ENCODE results near the gene ZFYVE16.

DNA sequence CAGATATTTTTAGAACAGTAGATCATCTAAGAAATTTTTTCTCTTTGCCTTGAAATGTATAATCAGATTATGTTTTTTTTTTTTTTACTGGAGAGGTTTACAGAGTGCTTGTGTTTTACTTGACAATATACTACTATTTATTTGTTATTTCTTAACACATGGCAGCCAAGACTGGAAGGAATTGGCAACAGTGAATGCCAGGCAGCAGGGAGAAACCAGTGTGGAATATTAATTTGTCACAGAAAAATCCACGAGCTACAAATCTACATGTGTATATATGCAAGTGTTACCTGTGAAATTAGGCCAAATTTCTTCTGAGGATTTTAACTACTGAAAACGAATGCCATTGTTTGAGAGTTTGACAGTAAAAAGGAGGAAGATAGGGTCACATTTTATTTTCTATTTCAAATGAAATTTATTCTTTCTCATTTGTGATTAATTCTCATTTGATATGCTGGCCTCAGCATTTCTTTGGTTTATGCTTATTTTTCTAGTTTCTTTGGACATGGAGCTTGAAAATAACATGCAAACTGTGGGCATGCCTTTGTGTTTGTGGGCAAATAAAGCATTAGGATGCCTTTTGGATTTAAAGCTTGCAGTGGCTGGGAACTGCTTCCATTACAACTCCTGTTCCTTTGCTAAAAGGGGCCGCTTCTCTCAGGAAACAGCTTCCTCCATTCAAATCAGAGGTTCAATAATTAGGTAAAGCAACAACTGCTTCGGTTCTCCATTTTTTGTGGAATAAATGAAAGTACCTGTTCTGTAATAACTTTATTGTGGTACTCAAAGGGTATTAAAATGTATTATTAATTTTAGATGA is 39.0 kb upstream of the ZFYVE16 start:
- no peak for TF ChIP-seq CBX5 (CRISPR knock-in tag; IDR thresholded peaks at IDR 0.05; ENCODE audit: borderline replicate concordance)
- TF ChIP-seq, protein P1, sequence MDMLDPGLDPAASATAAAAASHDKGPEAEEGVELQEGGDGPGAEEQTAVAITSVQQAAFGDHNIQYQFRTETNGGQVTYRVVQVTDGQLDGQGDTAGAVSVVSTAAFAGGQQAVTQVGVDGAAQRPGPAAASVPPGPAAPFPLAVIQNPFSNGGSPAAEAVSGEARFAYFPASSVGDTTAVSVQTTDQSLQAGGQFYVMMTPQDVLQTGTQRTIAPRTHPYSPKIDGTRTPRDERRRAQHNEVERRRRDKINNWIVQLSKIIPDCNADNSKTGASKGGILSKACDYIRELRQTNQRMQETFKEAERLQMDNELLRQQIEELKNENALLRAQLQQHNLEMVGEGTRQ (IDR thresholded peaks at IDR 0.05; ENCODE audit: low read depth, low read length), result no peak
- TF ChIP-seq, protein P1 (CRISPR knock-in tag; IDR thresholded peaks at IDR 0.05; ENCODE audit: borderline replicate concordance), result no peak
- TF ChIP-seq, protein P2, sequence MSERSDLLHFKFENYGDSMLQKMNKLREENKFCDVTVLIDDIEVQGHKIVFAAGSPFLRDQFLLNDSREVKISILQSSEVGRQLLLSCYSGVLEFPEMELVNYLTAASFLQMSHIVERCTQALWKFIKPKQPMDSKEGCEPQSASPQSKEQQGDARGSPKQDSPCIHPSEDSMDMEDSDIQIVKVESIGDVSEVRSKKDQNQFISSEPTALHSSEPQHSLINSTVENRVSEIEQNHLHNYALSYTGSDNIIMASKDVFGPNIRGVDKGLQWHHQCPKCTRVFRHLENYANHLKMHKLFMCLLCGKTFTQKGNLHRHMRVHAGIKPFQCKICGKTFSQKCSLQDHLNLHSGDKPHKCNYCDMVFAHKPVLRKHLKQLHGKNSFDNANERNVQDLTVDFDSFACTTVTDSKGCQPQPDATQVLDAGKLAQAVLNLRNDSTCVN (CRISPR knock-in tag; IDR thresholded peaks at IDR 0.05; ENCODE audit: borderline replicate concordance), result no peak
- no peak for TF ChIP-seq PCBP2 (optimal IDR thresholded peaks at IDR 0.05; ENCODE audit: low read depth, low read length, poor library complexity, severe bottlenecking)
- no peak for TF ChIP-seq SMC3 (IDR thresholded peaks at IDR 0.05; ENCODE audit: low read length)
- TF ChIP-seq ZBTB3 (CRISPR knock-in tag; IDR thresholded peaks at IDR 0.05; ENCODE audit: borderline replicate concordance, low read depth), result no peak
- TF ChIP-seq, protein P3, sequence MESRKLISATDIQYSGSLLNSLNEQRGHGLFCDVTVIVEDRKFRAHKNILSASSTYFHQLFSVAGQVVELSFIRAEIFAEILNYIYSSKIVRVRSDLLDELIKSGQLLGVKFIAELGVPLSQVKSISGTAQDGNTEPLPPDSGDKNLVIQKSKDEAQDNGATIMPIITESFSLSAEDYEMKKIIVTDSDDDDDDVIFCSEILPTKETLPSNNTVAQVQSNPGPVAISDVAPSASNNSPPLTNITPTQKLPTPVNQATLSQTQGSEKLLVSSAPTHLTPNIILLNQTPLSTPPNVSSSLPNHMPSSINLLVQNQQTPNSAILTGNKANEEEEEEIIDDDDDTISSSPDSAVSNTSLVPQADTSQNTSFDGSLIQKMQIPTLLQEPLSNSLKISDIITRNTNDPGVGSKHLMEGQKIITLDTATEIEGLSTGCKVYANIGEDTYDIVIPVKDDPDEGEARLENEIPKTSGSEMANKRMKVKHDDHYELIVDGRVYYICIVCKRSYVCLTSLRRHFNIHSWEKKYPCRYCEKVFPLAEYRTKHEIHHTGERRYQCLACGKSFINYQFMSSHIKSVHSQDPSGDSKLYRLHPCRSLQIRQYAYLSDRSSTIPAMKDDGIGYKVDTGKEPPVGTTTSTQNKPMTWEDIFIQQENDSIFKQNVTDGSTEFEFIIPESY (CRISPR knock-in tag; IDR thresholded peaks at IDR 0.05), result no peak
- no peak for TF ChIP-seq POLR2A (IDR thresholded peaks at IDR 0.05; ENCODE audit: insufficient read depth in 1 of 2, low read depth in 2 of 2, low read length in 2 of 2)
- TF ChIP-seq, protein P4, sequence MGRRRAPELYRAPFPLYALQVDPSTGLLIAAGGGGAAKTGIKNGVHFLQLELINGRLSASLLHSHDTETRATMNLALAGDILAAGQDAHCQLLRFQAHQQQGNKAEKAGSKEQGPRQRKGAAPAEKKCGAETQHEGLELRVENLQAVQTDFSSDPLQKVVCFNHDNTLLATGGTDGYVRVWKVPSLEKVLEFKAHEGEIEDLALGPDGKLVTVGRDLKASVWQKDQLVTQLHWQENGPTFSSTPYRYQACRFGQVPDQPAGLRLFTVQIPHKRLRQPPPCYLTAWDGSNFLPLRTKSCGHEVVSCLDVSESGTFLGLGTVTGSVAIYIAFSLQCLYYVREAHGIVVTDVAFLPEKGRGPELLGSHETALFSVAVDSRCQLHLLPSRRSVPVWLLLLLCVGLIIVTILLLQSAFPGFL (CRISPR knock-in tag; IDR thresholded peaks at IDR 0.05), result no peak
- TF ChIP-seq PHB2 (IDR thresholded peaks at IDR 0.05; ENCODE audit: partially characterized antibody), result no peak
- peak; percentile 9 to 63; a peak in 2 of 4 replicates for TF ChIP-seq MAFK (conservative IDR thresholded peaks at IDR 0.05 in 1 of 2, IDR thresholded peaks at IDR 0.05 in 1 of 2; ENCODE audit: low read length in 2 of 2)
